Measurements from ENCODE around the gene HECTD4. TPM values are rescaled to one million over a fixed set of nuclear protein-coding genes. Genes with fewer than 3 reads are reported as not detected.
A peak's percentile ranks its signal among the peaks of the same experiment; 100 is the strongest.
"Not testable (repeated sequence)": the region's sequence is repeated elsewhere in the genome, so short reads cannot be mapped to it uniquely, and the experiment has no call there.

The HECTD4 gene
- polyA plus RNA-seq, 1 donor, result 38.1 TPM

- Histone ChIP-seq H3K27me3 (ENCODE audit: control insufficient read depth, insufficient read depth, low read length) (no peaks in the 10 kb centered on the region), H3K27ac (ENCODE audit: low read length) (peak overlapping the region; percentile 95), H3K9me3 (ENCODE audit: control insufficient read depth, low read depth, low read length) (no peaks in the 10 kb centered on the region), H3K4me1 (ENCODE audit: control insufficient read depth, insufficient read depth, low read length) (peaks cover 9% of the 10 kb centered on the region), H3K36me3 (ENCODE audit: control insufficient read depth, insufficient read depth, low read length) (no peaks in the 10 kb centered on the region), H3K4me3 (ENCODE audit: low read length) (peak overlapping the region; percentile 98)
- DNase-seq, result peak; percentile 67 to 76
- WGBS (ENCODE audit: insufficient coverage, low lambda C conversion rate), result no CpG with 5 or more reads among the region's 31 CpGs
Observed at GRCh38 chr12:112419297-112420133, 37.3 kb upstream of the HECTD4 start.

- Histone ChIP-seq H3K4me1 (ENCODE audit: control insufficient read depth, insufficient read depth, low read length) (peaks cover 9% of the 10 kb centered on the region), H3K9me3 (ENCODE audit: control insufficient read depth, low read depth, low read length) (no peaks in the 10 kb centered on the region), H3K27me3 (ENCODE audit: control insufficient read depth, insufficient read depth, low read length) (no peaks in the 10 kb centered on the region), H3K4me3 (ENCODE audit: low read length) (peak within 1 kb of the TSS; percentile 98), H3K36me3 (ENCODE audit: control insufficient read depth, insufficient read depth, low read length) (no peaks in the 10 kb centered on the region), H3K27ac (ENCODE audit: low read length) (peak within 1 kb of the TSS; percentile 95)
- no CpG with 5 or more reads among the region's 89 CpGs for WGBS (ENCODE audit: insufficient coverage, low lambda C conversion rate)
- peak; percentile 77 to 93 for DNase-seq
Observed at GRCh38 chr12:112418608-112419296, 36.5 kb upstream of the HECTD4 start, which contains the start of gene PTPN11. PTPN11 (plus strand) TSS chr12:112418947; CDS start chr12:112419112, 165 bp downstream.

GRCh38 chr12:112418273-112418607 is 36.0 kb upstream of the HECTD4 start:
- no peaks in the 10 kb centered on the region for H3K27me3 ChIP-seq (ENCODE audit: control insufficient read depth, insufficient read depth, low read length)
- 0% methylated on average over 1 of the region's 18 CpGs for WGBS (ENCODE audit: insufficient coverage, low lambda C conversion rate)
- DNase-seq, result no peak
- H3K36me3 ChIP-seq (ENCODE audit: control insufficient read depth, insufficient read depth, low read length), result no peaks in the 10 kb centered on the region
- H3K27ac ChIP-seq (ENCODE audit: low read length), result peak overlapping the region; percentile 95
- no peaks in the 10 kb centered on the region for H3K9me3 ChIP-seq (ENCODE audit: control insufficient read depth, low read depth, low read length)
- H3K4me1 ChIP-seq (ENCODE audit: control insufficient read depth, insufficient read depth, low read length), result peaks cover 9% of the 10 kb centered on the region
- H3K4me3 ChIP-seq (ENCODE audit: low read length), result peak overlapping the region; percentile 98

GRCh38 chr12:112415457-112415856 is 33.2 kb upstream of the HECTD4 start:
- not testable (repeated sequence) for H3K27me3 ChIP-seq (ENCODE audit: control insufficient read depth, insufficient read depth, low read length); H3K9me3 ChIP-seq (ENCODE audit: control insufficient read depth, low read depth, low read length); H3K4me1 ChIP-seq (ENCODE audit: control insufficient read depth, insufficient read depth, low read length); H3K4me3 ChIP-seq (ENCODE audit: low read length); H3K27ac ChIP-seq (ENCODE audit: low read length); H3K36me3 ChIP-seq (ENCODE audit: control insufficient read depth, insufficient read depth, low read length); DNase-seq
- no CpG with 5 or more reads among the region's 4 CpGs for WGBS (ENCODE audit: insufficient coverage, low lambda C conversion rate)

- H3K27ac ChIP-seq (ENCODE audit: low read length), result no peak overlapping the region
- no peaks in the 10 kb centered on the region for H3K9me3 ChIP-seq (ENCODE audit: control insufficient read depth, low read depth, low read length)
- no peak overlapping the region for H3K4me3 ChIP-seq (ENCODE audit: low read length)
- no peak for DNase-seq
- no peaks in the 10 kb centered on the region for H3K36me3 ChIP-seq (ENCODE audit: control insufficient read depth, insufficient read depth, low read length)
- peaks cover 4% of the 10 kb centered on the region for H3K4me1 ChIP-seq (ENCODE audit: control insufficient read depth, insufficient read depth, low read length)
- WGBS (ENCODE audit: insufficient coverage, low lambda C conversion rate), result 57% methylated on average over 1 of the region's 2 CpGs
- no peaks in the 10 kb centered on the region for H3K27me3 ChIP-seq (ENCODE audit: control insufficient read depth, insufficient read depth, low read length)
Observed at GRCh38 chr12:112413855-112414625, 31.8 kb upstream of the HECTD4 start.

GRCh38 chr12:112409906-112410244 is 27.6 kb upstream of the HECTD4 start:
- no peak overlapping the region for H3K4me3 ChIP-seq (ENCODE audit: low read length)
- no peak for DNase-seq
- H3K27me3 ChIP-seq (ENCODE audit: control insufficient read depth, insufficient read depth, low read length), result no peaks in the 10 kb centered on the region
- H3K4me1 ChIP-seq (ENCODE audit: control insufficient read depth, insufficient read depth, low read length), result peaks cover 3% of the 10 kb centered on the region
- H3K9me3 ChIP-seq (ENCODE audit: control insufficient read depth, low read depth, low read length), result no peaks in the 10 kb centered on the region
- peaks cover 32% of the 10 kb centered on the region for H3K36me3 ChIP-seq (ENCODE audit: control insufficient read depth, insufficient read depth, low read length)
- H3K27ac ChIP-seq (ENCODE audit: low read length), result no peak overlapping the region
- WGBS (ENCODE audit: insufficient coverage, low lambda C conversion rate), result no CpG with 5 or more reads among the region's 14 CpGs

- peak; percentile 88 to 96 for DNase-seq
- H3K27me3 ChIP-seq (ENCODE audit: control insufficient read depth, insufficient read depth, low read length), result no peaks in the 10 kb centered on the region
- peak within 1 kb of the TSS; percentile 99 for H3K4me3 ChIP-seq (ENCODE audit: low read length)
- peaks cover 3% of the 10 kb centered on the region for H3K4me1 ChIP-seq (ENCODE audit: control insufficient read depth, insufficient read depth, low read length)
- peaks cover 37% of the 10 kb centered on the region for H3K36me3 ChIP-seq (ENCODE audit: control insufficient read depth, insufficient read depth, low read length)
- WGBS (ENCODE audit: insufficient coverage, low lambda C conversion rate), result 7% methylated on average over 3 of the region's 46 CpGs
- no peaks in the 10 kb centered on the region for H3K9me3 ChIP-seq (ENCODE audit: control insufficient read depth, low read depth, low read length)
- H3K27ac ChIP-seq (ENCODE audit: low read length), result peak within 1 kb of the TSS; percentile 94
Observed at GRCh38 chr12:112409064-112409905, 27.1 kb upstream of the HECTD4 start, which contains the start of gene RPL6. RPL6 (minus strand) TSS chr12:112409605; CDS start chr12:112408656, 949 bp downstream.

- peaks cover 42% of the 10 kb centered on the region for H3K36me3 ChIP-seq (ENCODE audit: control insufficient read depth, insufficient read depth, low read length)
- peaks cover 3% of the 10 kb centered on the region for H3K4me1 ChIP-seq (ENCODE audit: control insufficient read depth, insufficient read depth, low read length)
- H3K4me3 ChIP-seq (ENCODE audit: low read length), result peak overlapping the region; percentile 99
- H3K27ac ChIP-seq (ENCODE audit: low read length), result peak overlapping the region; percentile 94
- H3K27me3 ChIP-seq (ENCODE audit: control insufficient read depth, insufficient read depth, low read length), result no peaks in the 10 kb centered on the region
- WGBS (ENCODE audit: insufficient coverage, low lambda C conversion rate), result 0% methylated on average over 1 of the region's 5 CpGs
- DNase-seq, result no peak
- H3K9me3 ChIP-seq (ENCODE audit: control insufficient read depth, low read depth, low read length), result no peaks in the 10 kb centered on the region
Observed at GRCh38 chr12:112408621-112409020, 26.4 kb upstream of the HECTD4 start.

- 100% methylated on average over 1 of the region's 6 CpGs for WGBS (ENCODE audit: insufficient coverage, low lambda C conversion rate)
- Histone ChIP-seq H3K4me3 (ENCODE audit: low read length) (peak overlapping the region; percentile 99), H3K36me3 (ENCODE audit: control insufficient read depth, insufficient read depth, low read length) (peaks cover 42% of the 10 kb centered on the region)
- not testable (repeated sequence) for H3K9me3 ChIP-seq (ENCODE audit: control insufficient read depth, low read depth, low read length); H3K27me3 ChIP-seq (ENCODE audit: control insufficient read depth, insufficient read depth, low read length); H3K4me1 ChIP-seq (ENCODE audit: control insufficient read depth, insufficient read depth, low read length); DNase-seq; H3K27ac ChIP-seq (ENCODE audit: low read length)
Observed at GRCh38 chr12:112407683-112408082, 25.5 kb upstream of the HECTD4 start.
